ENCODE data around the gene TSC22D1.
"Not testable (repeated sequence)": the region's sequence is repeated elsewhere in the genome, so short reads cannot be mapped to it uniquely, and the experiment has no call there.

TSC22D1 gene

DNA sequence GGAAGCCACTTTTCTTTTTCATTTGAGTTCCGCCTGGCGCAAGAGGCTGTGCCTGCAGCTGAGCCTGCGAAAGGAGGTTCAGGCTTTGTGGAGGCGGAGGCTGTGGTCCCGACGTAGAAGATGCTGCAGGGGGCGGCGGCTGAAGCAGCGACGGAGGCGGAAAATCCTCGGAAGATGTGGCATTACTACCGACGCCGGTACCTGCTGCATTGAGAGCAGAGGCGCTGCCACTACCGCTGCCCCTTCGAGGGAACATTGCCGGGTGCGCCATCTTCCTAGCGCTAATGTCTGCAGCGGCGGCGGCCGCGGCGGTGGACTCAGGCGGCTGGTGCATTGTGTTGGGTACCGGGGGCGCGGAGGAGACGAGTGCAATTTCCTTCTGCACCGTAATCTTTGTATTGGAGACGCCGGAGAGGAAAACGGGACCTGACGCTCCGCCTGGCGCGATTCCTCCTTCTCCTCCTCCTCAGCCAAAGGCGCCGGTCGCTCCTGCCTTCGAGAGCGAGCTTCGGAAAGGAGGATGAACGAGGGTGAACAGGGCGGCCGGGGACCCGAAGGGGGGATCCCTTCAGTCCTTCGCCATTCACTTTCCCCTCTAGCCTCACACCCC lies at the start of gene TSC22D1:
Gene TSC22D1 (minus strand): TSS at position 590 of the 610 bp plus-strand sequence. CDS start 256 bp downstream, at position 334.
- no peak for DNase-seq

DNA sequence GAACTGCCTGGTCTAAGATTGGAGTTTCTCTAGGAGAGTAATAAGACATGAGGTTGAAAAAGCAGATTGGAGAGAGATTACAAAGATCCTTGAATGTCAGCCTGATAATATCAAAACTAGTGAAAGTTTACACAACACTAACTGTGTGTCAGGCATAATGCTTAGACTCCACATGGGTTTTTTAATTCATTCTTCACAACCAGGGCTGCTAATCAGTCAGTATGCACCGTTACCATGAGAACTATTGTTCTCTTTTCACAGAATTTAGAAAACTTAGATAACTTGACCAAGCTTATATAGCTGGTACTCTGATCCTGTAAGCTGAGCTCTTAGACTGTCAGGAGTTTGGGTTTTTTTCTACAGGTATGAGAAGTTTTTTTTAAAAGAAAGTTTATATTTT lies 46.6 kb upstream of the TSC22D1 start:
- no peak for DNase-seq

DNA sequence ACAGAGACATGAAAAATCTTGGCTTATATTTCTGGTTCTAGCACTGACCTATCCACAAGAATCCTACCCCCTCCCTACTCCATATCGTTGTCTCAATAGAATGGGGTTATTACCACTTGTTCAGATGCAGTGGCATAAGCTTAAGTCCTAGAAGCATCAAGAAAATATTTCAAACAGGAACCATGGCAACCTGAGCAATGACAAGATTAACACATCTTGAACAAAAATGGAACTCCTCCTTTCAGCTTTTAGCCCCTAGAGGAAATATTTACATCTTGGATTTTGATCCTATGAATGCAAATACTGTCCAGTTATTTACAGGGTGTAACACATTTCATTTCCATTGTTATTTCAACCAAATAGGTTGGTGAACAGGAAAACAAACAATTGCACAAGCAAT lies 46.1 kb upstream of the TSC22D1 start:
- DNase-seq, result no peak

DNA sequence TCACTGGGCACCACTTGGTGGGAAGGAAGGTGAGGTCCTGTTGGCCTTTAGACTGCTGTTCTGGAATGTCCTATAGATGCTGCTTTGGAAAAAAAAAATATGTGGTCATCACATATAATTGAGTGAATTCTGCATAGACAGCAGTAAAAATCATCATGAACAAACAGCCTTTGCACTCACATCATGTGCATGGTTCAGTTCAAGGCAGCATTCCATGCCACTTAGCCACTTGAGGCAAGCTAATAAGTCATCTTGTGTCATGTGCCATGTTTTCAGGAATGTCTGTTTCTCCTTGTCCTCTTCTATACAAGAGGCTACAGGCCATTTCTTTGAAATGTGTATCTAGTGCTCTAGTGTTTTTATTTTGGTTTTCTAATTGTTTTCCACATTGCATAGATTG lies 43.9 kb upstream of the TSC22D1 start:
- no peak for DNase-seq

DNA sequence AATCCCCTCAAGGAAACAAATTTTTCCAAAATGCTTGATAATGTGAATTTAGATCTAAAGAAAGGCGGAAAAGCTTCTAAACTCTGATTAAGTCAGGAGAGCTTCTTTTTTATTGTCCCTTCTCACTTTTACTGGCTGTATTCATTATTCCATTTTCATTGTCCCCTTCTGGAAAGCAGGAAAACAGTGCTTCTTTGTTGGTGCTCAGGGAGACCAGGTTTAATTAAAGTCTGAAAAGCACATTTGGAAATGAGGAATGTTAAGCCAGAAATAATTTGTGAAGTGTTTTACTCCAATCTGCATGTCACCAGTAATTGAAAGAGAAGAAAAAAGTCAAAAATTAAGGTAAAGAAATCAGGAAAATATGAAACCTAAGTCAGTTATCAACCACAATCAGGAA lies 43.5 kb upstream of the TSC22D1 start:
- no peak for DNase-seq

DNA sequence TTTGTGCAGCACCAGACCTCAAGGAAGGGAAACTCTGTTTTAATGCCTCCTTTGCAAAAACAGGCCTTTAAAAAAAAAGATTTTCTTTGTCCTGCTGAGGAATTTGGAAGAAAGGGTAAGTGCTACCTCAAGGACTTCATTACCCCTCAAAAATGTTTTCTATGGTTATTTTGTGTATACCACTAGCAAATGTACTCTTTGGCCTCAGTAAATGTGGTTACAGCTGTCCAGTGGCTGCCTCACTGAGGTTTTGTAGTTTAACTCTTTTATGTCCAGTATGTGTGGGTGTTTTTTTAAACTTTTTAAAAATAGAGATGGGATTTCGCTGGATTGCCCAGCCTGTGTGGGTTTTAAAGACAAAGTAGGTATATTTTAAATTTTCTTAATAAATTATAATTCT lies 42.2 kb upstream of the TSC22D1 start:
- no peak for DNase-seq

DNA sequence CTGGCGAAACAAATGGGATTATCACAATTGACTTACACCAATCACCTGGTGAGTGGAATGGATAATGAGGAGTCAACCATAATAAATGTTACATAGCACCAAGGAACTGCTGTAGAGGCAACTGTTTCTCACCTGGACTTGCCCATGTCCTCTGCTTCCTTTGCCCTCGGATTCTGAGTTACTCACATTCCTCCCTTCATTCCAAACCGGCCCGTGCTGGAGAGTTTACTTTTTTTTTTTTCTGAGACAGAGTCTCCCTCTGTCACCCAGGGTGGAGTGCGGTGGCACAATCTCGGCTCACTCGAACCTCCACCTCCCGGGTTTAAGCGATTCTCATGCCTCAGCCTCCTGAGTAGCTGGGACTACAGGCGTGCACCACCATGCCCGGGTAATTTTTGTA lies 41.5 kb upstream of the TSC22D1 start:
- DNase-seq, result no peak

DNA sequence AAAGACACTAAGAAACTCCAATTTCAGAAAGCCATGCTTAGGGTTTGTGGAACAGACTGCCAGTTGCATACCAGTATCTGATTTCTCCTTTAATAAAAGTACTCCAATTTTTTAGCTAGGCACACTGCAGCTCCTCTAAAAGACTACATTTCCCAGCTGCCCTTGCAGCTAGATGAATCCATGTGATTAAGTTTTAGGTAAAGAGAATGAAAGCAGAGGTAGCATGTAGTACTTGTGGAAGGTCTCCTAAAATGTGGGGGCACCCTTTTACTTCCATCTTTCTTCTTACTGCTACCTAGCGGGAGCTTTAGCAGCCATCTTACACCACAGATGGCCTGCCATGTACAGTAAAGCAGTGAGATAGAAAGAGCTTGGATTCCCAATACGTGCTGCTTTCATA lies 33.0 kb upstream of the TSC22D1 start:
- DNase-seq, result no peak

DNA sequence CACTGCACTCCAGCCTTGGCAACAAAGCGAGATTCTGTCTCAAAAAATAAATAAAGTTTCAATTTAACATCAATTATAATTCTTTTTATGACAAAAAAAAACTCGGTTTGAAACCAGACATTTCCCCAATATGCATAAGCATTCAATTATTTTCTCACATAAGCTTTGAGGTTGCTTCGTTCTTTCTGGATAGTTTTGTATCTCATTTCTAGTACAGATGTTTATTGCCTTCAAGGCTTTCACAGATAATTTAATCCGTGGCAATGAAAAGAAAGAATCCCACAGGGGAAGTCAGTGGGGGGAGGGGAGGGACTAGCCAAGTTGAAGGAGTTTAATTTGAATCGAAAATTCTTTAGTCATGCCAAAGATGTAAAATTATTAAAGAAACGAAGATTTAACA lies 29.6 kb upstream of the TSC22D1 start:
- DNase-seq, result no peak

DNA sequence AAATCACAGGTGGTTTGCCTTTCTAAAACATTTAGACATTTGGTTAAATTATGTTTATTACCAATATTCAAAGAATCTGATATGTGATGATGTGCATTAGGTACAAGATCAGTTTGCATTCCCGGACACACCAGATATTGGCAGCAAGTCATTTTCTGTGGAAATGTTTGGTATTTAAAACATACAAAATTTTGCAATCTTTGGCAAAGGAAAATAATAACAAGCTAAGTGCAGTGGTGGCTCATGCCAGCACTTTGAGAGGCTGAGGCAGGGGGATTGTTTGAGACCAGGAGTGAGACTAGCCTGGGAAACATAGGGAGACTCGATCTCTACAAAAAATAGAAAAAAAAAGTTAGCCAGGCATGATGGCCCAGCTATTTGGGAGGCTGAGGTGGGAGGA lies 29.1 kb upstream of the TSC22D1 start:
- no peak for DNase-seq

DNA sequence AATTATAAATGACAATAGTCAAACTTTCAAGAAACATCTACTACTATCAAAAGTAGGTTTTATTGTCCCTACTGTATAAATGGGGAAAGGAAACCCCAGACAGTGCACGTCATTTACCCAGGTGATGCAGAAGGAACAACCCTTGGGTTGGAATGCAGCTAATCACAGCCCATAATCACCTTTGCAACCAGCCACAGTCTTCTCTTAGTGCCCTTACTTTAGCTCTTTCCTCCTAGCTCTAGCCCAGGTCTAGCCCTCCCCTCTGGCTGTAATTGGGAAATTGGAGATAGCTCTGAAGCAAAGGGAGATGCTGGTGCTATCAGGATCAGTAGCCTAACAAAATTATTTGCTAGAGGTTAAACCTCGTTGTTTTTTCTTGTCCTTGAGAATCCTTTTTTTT lies 25.5 kb upstream of the TSC22D1 start:
- DNase-seq, result no peak

DNA sequence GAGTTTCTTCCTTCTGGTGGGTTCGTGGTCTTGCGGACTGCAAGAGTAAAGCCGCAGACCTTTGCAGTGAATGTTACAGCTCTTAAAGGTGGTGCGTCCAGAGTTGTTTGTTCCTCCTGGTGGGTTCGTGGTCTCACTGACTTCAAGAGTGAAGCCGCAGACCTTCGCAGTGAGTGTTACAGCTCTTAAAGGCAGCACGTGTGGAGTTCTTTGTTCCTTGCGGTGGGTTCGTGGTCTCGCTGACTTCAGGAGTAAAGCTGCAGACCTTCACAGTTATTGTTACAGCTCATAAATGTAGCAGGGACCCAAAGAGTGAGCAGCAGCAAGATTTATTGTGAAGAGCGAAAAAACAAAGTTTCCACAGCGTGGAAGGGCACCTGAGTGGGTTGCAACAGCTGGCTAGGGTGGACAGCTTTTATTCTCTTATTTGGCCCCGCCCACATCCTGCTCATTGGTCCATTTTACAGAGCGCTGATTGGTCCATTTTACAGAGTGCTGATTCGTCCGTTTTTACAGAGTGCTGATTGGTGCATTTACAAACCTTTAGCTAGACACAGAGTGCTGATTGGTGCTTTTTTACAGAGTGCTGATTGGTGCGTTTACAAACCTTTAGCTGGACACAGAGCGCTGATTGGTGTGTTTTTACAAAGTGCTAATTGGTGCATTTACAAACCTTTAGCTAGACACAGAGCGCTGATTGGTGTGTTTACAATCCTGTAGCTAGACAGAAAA lies 17.9 kb upstream of the TSC22D1 start:
- DNase-seq, result not testable (repeated sequence)

DNA sequence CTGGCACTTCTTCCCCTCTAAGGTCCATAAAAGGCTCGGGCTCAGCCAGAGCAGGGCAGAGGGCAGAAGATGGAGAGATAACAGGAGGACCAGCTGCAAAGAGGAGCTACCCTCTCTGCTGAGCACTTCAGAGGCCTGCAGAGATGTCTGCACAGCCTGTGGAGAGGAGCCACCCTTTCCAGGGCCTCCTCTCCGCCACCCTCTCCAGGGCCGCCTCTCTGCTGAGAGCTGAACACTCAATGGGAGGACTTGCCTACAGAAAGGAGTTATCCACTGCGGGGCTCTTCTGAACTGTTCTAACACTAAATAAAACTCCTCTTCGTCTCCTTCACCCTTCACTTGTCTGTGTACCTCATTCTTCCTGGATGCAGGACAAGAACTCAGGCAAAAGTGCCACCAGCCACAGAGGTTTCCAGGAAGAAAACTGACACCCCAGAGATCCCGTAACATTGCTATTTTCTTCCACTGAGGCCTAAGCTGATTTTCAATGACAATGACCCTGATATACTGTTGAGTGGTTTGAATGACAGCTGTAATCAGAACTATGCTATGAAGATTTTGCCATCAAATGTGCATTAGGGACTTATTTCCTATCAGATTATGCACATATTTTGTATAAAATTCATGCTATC lies 16.2 kb upstream of the TSC22D1 start:
- no peak for DNase-seq

DNA sequence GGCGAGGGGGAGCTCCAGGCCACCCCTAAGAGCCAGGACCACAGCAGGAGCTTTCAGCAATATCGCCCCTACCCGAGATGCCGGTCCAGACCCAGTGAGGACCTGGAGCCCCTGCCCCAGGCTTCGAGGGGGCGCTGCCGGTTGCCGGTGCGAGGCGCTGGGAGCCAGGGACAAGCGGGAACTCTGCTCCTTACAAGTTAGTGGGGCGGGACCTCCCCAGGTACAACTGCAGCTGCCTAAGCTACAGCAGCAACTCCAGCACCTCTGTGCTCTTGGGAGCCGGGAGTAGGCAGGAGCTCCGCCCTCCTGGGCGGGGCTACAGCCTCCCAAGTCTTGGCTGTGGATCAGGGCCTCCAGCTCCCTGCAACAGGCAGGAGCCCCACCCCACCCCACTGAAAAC lies 15.2 kb upstream of the TSC22D1 start:
- no peak for DNase-seq

DNA sequence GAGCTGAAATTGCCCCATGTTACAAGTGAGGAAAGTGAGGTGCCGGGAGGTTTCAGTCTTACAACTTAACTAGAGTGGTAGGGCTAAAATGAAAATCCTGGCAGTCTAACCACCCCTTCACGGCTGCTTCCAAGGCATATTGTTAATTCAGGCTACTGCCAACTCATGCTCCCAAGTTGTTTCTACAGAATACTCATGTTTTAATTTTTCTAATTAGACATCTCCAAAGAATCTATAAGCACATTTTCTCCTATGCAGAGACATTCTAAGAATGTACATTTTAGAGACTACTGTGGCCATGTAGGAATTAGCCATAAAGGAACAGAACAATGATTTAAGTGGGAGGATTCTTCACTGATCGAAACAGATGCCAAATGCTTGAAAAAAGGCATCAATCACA lies 7.0 kb upstream of the TSC22D1 start:
- no peak for DNase-seq

DNA sequence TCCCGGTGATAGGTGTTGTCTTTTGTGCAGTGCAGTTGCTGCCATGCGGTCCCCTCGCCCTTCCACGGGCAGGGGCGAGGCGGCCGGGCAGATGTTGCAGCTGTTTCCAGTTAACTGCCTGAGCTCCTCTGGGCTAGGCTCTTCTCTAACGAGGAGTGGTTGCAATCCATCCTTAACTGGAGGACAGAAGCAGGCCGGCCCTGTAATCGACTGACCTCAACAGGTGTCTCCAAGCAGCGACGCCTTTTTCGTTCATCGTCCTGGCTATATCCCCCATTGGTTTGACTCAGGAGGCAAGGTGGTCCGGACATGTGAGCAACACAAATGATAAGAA lies 1.9 kb upstream of the TSC22D1 start:
- DNase-seq, result peak; percentile 33 to 47

DNA sequence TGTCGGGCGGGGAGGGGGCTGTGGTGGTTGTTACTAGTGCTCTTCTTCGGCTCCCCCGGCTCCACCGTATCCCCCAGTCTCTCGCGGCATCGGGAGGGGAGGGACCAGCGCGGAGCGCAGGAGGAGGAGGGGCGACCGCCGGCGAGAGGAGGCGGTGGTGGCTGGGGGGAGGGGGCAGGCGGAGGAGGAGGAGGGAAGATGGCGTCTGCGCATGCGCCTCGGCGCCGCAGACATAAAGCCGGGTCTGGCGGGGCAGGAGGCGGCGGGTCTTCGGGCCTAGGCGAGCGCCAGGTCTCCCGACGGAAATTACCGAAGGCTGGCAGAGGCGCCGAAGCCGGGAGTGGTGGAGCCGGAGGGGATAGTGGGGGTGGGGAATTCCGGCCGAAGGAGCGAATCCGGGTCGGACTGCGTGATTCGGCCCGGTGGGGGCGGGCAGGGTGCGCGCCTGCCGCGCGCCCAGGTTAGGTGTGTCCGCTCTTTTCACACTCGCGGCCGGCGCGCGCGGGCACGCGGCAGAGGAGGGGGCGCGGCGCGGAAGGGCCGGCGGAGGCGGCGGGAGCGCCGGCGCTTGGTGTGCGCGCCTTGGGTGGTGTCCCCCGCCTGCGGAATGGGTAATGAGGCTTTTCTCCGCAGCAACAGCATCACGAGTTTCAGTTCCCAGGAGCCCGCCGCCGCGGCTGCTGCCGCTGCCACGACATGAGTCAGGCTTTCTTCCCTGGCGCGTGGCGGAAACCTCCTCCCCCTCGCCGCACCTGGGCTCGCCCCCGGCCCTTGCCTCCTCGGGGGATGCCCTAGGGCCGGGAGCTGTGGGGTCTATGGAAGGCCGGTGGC lies 1.3 kb upstream of the TSC22D1 start:
- DNase-seq, result peak; percentile 80 to 91

DNA sequence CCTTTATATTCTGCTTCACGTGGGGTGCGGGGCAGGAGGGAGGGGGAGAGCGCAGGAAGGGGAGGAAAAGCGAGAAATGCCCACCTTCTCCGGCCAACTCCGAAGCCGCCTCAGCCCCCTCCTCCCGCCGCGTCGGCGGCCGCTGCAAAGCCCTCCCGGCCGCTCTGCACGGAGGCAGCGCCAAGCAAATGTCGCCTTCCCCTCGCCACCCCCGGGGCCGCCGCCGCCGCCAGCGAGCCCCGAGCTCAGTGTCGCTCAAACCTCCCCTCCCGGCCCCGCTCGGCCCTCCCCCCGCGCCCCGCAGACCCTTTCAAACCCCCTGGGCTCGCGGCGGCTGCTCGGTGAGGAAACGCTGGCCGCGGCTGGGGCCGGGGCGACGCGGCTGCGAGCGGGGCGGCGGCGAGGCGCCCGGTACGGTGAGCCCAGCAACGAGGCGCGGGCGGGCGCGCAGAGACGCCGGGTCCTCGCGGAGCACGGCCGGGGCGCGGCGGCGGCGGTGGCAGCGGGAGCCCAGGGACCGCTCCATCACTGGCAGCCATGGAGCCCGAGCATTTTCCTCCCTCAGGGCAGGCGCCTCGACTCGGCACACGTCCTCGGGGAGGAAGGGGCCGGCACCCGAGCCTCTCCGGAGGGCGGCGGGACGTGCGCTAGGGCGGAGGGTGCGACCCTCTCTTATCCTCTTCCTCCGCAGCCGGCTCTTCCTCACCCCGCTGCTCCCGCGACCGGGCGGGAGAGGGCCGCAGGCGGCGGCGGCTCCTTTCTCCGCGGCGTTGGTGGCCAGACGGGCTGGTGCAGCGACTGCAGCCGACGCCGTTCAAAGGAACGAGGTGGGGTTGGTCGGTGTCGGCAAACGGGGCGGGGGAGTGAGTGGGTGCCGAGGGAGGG lies 463 bp upstream of the TSC22D1 start:
- DNase-seq, result no peak

DNA sequence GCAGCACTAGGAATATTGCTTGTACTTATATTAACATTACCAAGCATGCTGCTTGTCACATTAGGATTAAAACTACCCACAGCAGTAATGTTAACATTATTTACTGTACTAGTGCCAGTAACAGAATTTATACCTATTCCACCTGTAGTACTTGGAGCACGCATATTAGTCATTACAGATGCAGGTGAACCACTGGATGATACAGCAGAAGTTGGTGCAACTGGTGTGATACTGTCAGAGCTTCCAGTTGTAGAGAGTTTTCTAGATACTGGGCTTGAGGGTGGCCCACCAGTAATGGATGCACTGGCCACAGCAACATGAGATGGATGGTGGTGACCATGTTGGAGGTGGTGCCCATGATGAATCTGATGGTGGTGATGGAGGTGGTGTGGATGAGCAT lies 1.1 kb downstream of the TSC22D1 start:
- no peak for DNase-seq

DNA sequence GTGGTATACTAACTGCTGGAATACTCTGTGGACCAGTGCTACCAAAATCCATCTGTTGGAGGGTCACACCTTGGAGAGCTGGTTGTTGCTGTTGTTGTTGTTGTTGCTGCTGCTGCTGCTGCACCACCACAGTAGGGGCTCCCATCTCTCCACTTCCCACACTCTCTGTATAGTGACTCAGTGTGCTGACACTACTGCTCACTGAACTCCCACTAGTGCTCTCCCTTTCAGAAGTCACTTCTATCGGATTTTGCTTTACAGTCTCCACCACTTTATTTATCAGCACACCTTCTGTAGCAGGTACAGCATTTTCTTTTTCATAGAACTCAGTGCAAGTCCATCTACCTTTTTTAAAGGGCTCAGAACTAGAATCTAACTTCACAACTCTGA lies 1.7 kb downstream of the TSC22D1 start:
- DNase-seq, result no peak

DNA sequence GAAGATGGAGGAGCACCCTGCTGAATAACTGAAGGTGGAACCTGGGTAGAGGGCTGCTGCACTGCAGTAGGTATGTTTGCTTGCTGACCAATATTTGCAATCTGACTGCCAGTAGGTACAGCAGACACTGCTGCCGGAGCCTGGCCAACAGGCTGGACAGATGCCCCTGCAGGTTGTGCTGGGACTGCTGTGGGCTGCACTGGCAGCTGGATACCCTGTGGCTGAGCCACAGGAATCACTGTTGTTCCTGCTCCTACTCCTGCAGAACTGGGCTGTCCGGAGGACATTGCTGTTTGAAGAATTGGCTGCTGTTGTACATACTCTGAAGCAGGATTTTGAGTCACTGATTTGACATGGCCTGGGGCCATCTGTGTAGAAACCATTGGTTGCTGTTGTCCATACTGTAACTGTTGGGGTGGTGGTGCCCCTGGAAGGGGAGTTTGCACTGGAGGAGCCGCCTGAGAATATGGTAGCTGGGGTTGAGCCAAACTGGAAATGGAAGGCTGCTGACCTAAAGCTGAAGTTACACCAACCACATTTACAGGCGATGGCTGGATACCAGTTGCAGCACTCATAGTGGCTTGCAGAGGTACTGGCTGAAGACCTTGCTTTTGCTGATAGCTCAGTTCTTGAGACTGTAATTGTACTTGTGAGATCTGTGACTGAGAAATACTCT lies 2.2 kb downstream of the TSC22D1 start:
- DNase-seq, result no peak

DNA sequence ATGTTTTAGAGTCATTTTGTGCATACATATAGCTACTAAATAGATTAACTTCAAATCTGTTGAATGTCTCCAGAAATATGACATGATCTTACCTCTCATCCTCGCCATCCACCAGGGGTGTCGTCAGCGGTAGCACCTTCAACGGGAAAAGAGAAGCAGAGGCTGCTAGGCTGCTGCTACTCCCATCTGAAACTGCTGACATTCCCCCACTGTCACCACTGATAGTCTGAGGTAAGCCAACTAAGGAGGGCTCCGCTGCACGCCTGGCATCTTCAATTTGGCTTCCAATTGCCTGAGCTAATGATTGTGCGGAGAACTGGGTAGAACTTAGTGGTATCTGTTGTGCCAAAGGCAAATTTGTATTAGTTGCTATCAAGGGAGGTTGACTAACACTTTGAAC lies 3.1 kb downstream of the TSC22D1 start:
- DNase-seq, result no peak
